Measurements from ENCODE around the gene PNMA8C.

DNA sequence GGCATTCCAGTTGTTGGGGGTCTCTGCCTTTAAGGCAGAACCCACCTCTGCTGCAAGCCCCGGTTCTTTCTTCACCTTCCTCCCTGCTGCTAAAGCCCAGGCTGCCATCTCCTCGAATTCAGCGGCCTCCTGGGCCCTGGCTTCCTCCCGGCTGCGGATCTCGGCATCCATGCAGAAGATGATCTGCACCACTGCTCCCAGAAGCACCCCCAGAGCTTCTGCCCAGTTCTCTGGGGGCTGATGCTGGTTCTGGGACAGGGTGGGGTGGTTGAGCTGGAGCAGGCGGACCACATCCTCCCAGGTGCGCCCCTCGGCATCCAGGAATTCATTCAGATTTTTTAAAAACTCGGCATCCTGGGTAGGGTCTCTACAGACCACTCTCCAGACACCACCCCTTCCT is 41.6 kb upstream of the PNMA8C start:
- TF ChIP-seq POLR2AphosphoS5 (IDR thresholded peaks at IDR 0.05), result no peak
- TF ChIP-seq, protein P1, sequence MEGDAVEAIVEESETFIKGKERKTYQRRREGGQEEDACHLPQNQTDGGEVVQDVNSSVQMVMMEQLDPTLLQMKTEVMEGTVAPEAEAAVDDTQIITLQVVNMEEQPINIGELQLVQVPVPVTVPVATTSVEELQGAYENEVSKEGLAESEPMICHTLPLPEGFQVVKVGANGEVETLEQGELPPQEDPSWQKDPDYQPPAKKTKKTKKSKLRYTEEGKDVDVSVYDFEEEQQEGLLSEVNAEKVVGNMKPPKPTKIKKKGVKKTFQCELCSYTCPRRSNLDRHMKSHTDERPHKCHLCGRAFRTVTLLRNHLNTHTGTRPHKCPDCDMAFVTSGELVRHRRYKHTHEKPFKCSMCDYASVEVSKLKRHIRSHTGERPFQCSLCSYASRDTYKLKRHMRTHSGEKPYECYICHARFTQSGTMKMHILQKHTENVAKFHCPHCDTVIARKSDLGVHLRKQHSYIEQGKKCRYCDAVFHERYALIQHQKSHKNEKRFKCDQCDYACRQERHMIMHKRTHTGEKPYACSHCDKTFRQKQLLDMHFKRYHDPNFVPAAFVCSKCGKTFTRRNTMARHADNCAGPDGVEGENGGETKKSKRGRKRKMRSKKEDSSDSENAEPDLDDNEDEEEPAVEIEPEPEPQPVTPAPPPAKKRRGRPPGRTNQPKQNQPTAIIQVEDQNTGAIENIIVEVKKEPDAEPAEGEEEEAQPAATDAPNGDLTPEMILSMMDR (IDR thresholded peaks at IDR 0.05), result no peak
- no peak for TF ChIP-seq POLR2A (IDR thresholded peaks at IDR 0.05)
- TF ChIP-seq EP300 (IDR thresholded peaks at IDR 0.05), result no peak
